IPS-15b (cell line): ENCODE measurements around the gene USP2.

ENCODE experiments used
- H3K27me3 ChIP-seq: one replicate; pipeline ENCODE4 v1.6.1; 2013; ENCODE audit warnings: low read length; ENCODE audit not compliant: control insufficient read depth, insufficient read depth
- H3K36me3 ChIP-seq: one replicate; pipeline ENCODE4 v1.6.1; 2013; ENCODE audit warnings: low read length; ENCODE audit not compliant: control insufficient read depth, insufficient read depth
- H3K4me1 ChIP-seq: one replicate; pipeline ENCODE4 v1.6.1; 2013; ENCODE audit warnings: mild to moderate bottlenecking, low read length; ENCODE audit not compliant: control insufficient read depth, insufficient read depth
- H3K4me3 ChIP-seq: one replicate; pipeline ENCODE4 v1.5.1; 2013; ENCODE audit warnings: low read depth, low read length
- H3K9ac ChIP-seq: one replicate; pipeline ENCODE4 v1.6.1; 2013; ENCODE audit warnings: low read depth, mild to moderate bottlenecking, low read length
- H3K9me3 ChIP-seq: one replicate; pipeline ENCODE4 v1.6.1; 2013; ENCODE audit warnings: mild to moderate bottlenecking, low read length; ENCODE audit not compliant: control insufficient read depth, insufficient read depth

Gene USP2

DNA sequence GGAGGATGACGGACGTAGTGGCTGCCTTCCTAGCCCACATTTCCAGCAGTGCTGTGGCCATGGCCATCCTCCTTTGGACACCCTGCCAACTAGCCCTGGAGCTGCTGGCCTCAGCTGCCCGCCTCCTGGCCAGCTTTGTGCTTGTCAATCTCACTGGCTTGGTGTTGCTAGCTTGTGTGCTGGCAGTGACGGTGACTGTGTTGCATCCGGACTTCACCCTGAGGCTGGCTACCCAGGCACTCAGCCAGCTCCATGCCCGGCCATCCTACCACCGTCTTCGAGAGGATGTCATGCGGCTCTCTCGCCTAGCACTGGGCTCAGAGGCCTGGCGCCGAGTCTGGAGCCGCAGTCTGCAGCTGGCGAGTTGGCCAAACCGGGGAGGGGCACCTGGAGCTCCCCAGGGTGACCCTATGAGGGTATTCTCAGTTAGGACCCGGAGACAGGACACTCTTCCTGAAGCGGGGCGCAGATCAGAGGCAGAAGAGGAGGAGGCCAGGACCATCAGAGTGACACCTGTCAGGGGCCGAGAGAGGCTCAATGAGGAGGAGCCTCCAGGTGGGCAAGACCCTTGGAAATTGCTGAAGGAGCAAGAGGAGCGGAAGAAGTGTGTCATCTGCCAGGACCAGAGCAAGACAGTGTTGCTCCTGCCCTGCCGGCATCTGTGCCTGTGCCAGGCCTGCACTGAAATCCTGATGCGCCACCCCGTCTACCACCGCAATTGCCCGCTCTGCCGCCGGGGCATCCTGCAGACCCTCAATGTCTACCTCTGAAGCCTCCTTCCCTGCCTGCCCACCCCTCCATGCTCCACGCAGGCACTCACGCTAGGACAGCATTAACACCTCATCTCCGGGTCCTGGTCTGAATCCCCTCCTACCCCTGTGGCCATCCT, 45.6 kb downstream of the USP2 start:
- Histone ChIP-seq H3K36me3 (peaks cover 8% of the 10 kb centered on the region), H3K9ac (no peak overlapping the region), H3K27me3 (peaks cover 11% of the 10 kb centered on the region), H3K4me3 (peak overlapping the region; percentile 98), H3K4me1 (peaks cover 13% of the 10 kb centered on the region), H3K9me3 (no peaks in the 10 kb centered on the region)

DNA sequence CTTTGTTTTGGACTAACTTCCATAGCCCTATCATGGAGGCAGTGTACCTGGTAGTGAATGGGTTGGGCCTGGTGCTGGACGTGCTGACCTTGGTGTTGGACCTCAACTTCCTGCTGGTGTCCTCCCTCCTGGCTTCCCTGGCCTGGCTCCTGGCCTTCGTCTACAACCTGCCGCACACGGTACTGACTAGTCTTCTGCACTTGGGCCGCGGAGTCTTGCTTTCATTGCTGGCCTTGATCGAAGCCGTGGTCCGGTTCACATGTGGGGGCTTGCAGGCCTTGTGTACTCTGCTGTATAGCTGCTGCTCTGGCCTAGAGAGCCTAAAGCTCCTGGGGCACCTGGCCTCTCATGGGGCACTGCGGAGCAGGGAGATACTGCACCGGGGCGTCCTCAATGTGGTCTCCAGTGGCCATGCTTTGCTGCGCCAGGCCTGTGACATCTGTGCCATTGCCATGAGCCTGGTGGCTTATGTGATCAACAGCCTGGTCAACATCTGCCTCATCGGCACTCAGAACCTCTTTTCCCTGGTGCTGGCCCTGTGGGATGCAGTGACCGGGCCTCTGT, 46.3 kb downstream of the USP2 start:
- H3K9ac ChIP-seq, result peak overlapping the region; percentile 87
- H3K4me3 ChIP-seq, result peak overlapping the region; percentile 98
- no peaks in the 10 kb centered on the region for H3K9me3 ChIP-seq
- H3K27me3 ChIP-seq, result peaks cover 9% of the 10 kb centered on the region
- H3K4me1 ChIP-seq, result peaks cover 13% of the 10 kb centered on the region
- H3K36me3 ChIP-seq, result peaks cover 8% of the 10 kb centered on the region

DNA sequence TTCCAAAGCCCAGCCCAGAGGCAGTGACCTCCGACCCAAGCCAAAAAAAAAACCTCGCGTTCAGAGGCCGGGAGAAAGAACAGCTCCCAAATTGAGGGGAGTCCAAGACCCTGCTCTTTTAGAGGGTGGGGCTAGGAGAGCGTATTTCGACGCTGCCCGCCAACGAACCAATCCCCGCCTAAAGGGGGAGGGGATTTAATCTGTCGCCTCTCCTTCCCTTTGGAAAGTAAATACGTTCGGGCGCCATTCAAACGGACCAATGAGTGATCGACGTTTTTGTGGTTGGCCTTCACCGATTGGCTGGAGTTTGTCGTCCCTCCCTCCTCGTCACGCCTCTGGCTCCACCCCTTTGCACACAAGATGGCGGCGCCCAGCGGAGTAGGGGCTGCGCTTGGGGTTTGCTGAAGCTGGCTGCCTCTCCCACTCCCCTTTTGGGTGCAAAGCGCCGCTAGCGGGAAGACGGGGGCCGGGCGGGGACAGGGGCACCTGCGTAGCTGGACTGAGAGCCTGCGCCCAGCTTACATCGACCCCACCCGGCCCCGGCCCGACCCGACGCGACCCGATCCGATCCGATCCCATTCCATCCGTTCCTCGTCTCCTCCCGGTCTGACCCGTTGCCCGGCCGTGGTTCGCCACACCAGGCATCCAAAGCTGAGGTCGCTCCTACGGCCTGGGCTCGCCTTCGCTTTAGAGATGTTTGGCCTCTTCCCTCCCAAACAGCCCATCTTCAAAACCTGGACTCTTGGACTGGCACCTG, 47.1 kb downstream of the USP2 start, which contains the start of gene RNF26:
Gene RNF26, plus strand, starts transcription at position 354 of the 757 bp plus-strand sequence. CDS start 596 bp downstream, outside the sequence.
- peak within 1 kb of the TSS; percentile 98 for H3K4me3 ChIP-seq

DNA sequence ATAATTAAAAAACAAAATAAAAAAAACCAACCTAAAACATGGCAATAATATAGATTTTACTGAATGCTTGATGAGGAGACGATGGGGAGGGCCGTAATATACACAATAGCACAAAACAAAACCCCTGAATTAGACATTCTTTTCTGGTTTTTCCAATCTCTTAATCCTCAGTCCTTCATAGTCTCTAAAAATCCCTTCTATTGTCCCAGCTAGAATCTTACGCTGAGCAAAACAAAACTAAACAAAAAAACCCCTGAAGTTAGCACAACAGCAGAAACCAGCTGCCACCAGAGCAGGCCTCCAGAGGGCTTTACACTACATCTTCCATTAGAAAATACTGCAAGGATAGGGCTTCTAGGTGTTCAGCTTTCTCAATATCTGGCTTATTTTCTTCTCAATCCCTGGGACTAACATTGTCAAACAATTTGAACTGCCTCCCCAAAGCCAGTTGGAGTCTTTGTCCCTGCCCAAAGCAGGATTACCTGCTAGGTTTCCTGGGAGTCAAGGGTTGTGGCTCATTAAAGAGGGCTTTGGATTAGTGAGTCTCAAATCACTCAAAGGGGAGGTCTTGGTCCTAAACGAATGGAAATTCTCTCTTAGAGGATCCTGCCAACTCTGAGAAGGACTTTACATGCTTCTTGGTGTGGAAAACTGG, 49.3 kb downstream of the USP2 start:
- H3K4me1 ChIP-seq, result peaks cover 4% of the 10 kb centered on the region
- H3K4me3 ChIP-seq, result no peak overlapping the region
- no peaks in the 10 kb centered on the region for H3K27me3 ChIP-seq
- H3K9me3 ChIP-seq, result no peaks in the 10 kb centered on the region
- H3K9ac ChIP-seq, result no peak overlapping the region
- H3K36me3 ChIP-seq, result peaks cover 8% of the 10 kb centered on the region

More for the DNA sequence above, 47.1 kb downstream of the USP2 start, which contains the start of gene RNF26:
- peak within 1 kb of the TSS; percentile 87 for H3K9ac ChIP-seq
- H3K4me1 ChIP-seq, result peaks cover 13% of the 10 kb centered on the region
- H3K9me3 ChIP-seq, result no peaks in the 10 kb centered on the region
- H3K27me3 ChIP-seq, result peaks cover 6% of the 10 kb centered on the region
- H3K36me3 ChIP-seq, result peaks cover 8% of the 10 kb centered on the region

DNA sequence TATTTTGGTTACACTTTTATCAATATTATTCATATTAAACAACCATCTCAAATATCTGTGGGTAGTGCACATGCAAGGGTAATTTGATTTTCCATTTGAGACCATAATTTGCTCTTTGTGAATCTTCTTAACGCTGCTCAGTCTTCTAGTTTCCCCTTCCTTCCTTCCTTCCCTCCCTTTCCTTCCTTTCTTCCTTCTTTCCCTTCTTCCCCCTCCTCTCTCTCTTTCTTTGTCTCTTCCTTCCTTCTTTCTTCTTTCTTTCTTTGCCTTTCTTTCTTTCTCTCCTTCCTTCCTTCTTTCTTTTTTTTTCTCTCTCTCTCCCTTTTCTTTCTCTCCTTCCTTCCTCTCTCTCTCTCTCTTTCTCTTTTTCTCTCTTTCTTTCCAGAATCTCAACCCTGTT, 51.3 kb downstream of the USP2 start:
- Histone ChIP-seq H3K27me3 (no peaks in the 10 kb centered on the region), H3K36me3 (no peaks in the 10 kb centered on the region), H3K9me3 (no peaks in the 10 kb centered on the region), H3K4me1 (peaks cover 2% of the 10 kb centered on the region), H3K9ac (no peak overlapping the region), H3K4me3 (no peak overlapping the region)

DNA sequence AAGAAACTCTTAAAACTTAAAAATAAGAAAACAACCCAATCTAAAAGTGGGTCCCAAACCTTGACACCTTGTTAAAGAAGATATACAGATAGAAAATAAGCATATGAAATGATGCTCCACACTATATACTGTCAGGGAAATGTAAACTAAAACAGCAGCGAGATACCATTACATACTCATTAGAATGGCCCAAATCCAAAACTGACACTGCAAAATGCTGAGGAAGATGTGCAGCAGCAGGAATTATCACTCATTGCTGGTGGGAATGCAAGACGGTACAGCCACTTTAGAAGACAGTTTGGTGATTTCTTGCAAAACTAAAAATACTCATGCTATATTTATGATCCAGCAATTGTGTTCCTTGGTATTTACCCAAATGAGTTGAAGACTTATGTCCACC, 52.2 kb downstream of the USP2 start:
- Histone ChIP-seq H3K4me3 (no peak overlapping the region), H3K27me3 (no peaks in the 10 kb centered on the region), H3K36me3 (no peaks in the 10 kb centered on the region), H3K9ac (no peak overlapping the region), H3K4me1 (peaks cover 2% of the 10 kb centered on the region), H3K9me3 (no peaks in the 10 kb centered on the region)

DNA sequence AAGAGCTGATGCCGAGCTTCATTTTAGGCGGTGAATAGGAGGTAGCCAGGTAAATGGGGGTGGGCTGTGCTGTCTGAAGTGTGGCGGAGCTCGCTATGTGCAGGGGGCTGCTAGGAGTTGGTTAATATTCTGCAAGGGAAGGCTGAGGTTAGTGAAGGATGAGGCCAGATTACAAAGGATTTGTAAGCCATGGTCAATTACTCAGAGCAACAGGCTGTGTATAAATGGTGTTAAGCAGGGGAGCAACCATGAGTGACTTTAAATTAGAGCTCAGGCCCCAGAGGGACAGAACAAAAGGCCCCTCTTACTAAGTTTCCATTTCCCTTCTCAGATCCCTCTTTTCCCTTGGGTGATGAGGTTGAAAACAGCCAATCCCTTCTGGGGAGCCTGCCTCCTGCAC, 57.3 kb downstream of the USP2 start:
- no peaks in the 10 kb centered on the region for H3K36me3 ChIP-seq
- peaks cover 8% of the 10 kb centered on the region for H3K4me1 ChIP-seq
- no peak overlapping the region for H3K4me3 ChIP-seq
- H3K9me3 ChIP-seq, result no peaks in the 10 kb centered on the region
- no peak overlapping the region for H3K9ac ChIP-seq
- H3K27me3 ChIP-seq, result no peaks in the 10 kb centered on the region

DNA sequence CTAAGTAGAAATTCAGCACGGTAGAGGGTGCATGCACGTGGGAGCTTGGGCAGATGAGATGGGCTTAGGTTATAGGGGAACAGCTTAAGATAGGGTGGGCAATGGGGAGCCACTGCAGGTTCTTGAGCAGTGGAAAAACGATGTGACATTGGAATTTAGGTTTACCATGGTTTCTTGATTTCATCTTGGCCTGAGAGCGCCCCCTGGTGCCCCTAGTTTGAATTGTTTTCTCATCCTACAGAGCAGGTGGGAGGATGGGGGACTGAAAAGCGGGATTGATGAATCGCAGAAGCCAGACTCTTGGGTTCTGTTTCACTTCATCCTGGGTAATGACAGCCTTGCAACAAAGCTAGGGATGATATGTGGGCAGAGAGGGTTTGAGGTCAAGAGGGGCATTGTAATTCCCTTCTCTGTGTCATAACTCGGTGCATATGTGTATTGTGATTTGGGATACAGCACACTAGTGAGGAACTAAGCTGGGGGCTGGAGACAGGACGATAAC, 57.9 kb downstream of the USP2 start:
- Histone ChIP-seq H3K4me3 (no peak overlapping the region), H3K9ac (no peak overlapping the region), H3K27me3 (no peaks in the 10 kb centered on the region), H3K9me3 (no peaks in the 10 kb centered on the region), H3K36me3 (no peaks in the 10 kb centered on the region), H3K4me1 (peaks cover 15% of the 10 kb centered on the region)

DNA sequence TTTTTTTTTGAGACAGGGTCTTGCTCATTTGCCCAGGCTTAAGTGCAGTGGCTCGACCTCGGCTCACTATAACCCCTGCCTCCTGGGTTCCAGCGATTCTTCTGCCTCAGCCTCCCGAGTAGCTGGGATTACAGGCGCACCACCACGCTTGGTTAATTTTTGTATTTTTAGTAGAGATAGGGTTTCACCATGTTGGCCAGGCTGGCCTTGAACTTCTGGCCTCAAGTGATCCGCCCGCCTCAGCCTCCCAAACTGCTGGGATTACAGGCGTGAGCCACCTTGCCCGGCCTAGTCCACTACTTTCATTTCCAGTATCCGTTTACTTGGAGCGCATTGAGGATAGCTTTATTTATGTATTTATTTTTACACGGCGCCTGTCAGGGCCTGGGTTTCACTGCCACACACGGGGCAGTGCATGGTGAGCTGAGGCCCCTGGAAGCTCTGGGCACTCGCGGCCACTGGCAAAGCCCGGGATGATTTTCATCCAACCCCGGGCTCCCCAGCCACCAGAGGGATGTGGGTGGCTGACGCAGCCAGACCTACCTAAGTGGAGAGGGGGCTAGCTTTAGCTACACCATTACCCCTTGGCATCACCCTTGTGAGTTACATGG, 58.5 kb downstream of the USP2 start:
- Histone ChIP-seq H3K4me3 (no peak overlapping the region), H3K9me3 (no peaks in the 10 kb centered on the region), H3K36me3 (no peaks in the 10 kb centered on the region), H3K4me1 (peaks cover 20% of the 10 kb centered on the region), H3K27me3 (no peaks in the 10 kb centered on the region), H3K9ac (no peak overlapping the region)

DNA sequence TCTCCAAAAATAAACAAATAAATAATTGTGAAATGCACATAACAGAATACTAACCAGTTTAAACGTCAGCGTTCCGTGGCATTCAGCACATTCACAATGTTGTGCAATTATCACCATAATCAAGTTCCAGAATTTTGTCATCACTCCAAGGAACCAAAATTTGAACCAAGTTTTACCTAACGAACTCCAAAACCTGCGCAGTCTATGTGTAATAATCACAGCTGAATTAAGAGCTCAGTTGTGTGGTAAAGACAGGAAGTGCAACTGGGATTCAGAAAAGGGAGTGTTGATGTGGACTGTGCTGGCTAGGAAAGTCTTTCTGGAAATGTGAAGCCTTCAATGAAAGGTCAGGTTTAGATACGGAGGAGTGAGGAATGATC, 59.1 kb downstream of the USP2 start:
- H3K4me3 ChIP-seq, result no peak overlapping the region
- H3K27me3 ChIP-seq, result no peaks in the 10 kb centered on the region
- no peaks in the 10 kb centered on the region for H3K36me3 ChIP-seq
- H3K9me3 ChIP-seq, result no peaks in the 10 kb centered on the region
- peaks cover 25% of the 10 kb centered on the region for H3K4me1 ChIP-seq
- no peak overlapping the region for H3K9ac ChIP-seq
